MCF 10A (cell line): Measurements from ENCODE around the gene DCDC2B. TPM values are rescaled to one million over a fixed set of nuclear protein-coding genes. Genes with fewer than 3 reads are reported as not detected.
A peak's percentile ranks its signal among the peaks of the same experiment; 100 is the strongest.

Experiments used
- BruUV-seq: library from RNA; stranded (reverse); fragments of 400-500 nt; replicated peaks from 2 replicates; lab custom pipeline; 2021; lab: Mats Ljungman, UMichigan
- CTCF ChIA-PET: fragments of 300-600 bp; sonication (Branson Sonifier 250); formaldehyde crosslinking; extraction: SDS; loops from one replicate; lab custom pipeline; 2021; ENCODE audit warnings: antibody characterized with exemption, inconsistent platforms; lab: Yijun Ruan, JAX
- POLR2A ChIA-PET: fragments of 300-600, 350-650 bp; sonication (Branson Sonifier 250); formaldehyde crosslinking; extraction: SDS; loops from one replicate; lab custom pipeline; 2020; ENCODE audit warnings: antibody characterized with exemption, inconsistent platforms; lab: Yijun Ruan, JAX
- DNase-seq: peaks from one replicate; pipeline ENCODE4 v3.0.0-alpha.2; 2018; ENCODE audit not compliant: unreplicated experiment
- H3K27ac Mint-ChIP-seq: one replicate; pipeline ENCODE4 v1.8.0; 2022; ENCODE audit warnings: mild to moderate bottlenecking, low read depth, mixed read lengths; ENCODE audit not compliant: unreplicated experiment
- H3K27me3 Mint-ChIP-seq: one replicate; pipeline ENCODE4 v1.8.0; 2022; ENCODE audit warnings: mixed read lengths; ENCODE audit not compliant: insufficient read depth, unreplicated experiment
- H3K36me3 Mint-ChIP-seq: one replicate; pipeline ENCODE4 v1.8.0; 2022; ENCODE audit warnings: mild to moderate bottlenecking, moderate library complexity, mixed read lengths; ENCODE audit not compliant: insufficient read depth, unreplicated experiment
- H3K4me1 Mint-ChIP-seq: one replicate; pipeline ENCODE4 v1.8.0; 2022; ENCODE audit warnings: mixed read lengths; ENCODE audit not compliant: insufficient read depth, unreplicated experiment
- H3K4me3 Mint-ChIP-seq: one replicate; pipeline ENCODE4 v1.8.0; 2022; ENCODE audit warnings: mild to moderate bottlenecking, moderate library complexity, mixed read lengths; ENCODE audit not compliant: unreplicated experiment
- H3K9me3 Mint-ChIP-seq: one replicate; pipeline ENCODE4 v1.8.0; 2022; ENCODE audit warnings: mixed read lengths; ENCODE audit not compliant: unreplicated experiment
- intact Hi-C: fragments of 100-400 bp; cut with micrococcal nuclease; formaldehyde crosslinking; loops from 2 replicates; pipeline ENCODE4 v1.14.1; 2022
- total RNA-seq: library from RNA; stranded (reverse); gene quantifications from 2 replicates; pipeline ENCODE4 v1.2.3, GENCODE V29; 2022
- TF ChIP-seq, protein P1 (sequence below): fragments of 200-600 bp; IDR thresholded peaks from one replicate; pipeline ENCODE4 v1.8.0; 2022; ENCODE audit warnings: antibody characterized with exemption, mild to moderate bottlenecking; ENCODE audit not compliant: unreplicated experiment

The DCDC2B gene
- total RNA-seq, 1 experiment from 2014 or later = not detected

- no peaks in the 10 kb centered on the region for H3K27me3 Mint-ChIP-seq
Measured at GRCh38 chr1:32179443-32180185, 29.3 kb upstream of the DCDC2B start, which contains the start of gene TXLNA. TXLNA (plus strand) TSS chr1:32179675; CDS start chr1:32180346, 671 bp downstream.

DNA sequence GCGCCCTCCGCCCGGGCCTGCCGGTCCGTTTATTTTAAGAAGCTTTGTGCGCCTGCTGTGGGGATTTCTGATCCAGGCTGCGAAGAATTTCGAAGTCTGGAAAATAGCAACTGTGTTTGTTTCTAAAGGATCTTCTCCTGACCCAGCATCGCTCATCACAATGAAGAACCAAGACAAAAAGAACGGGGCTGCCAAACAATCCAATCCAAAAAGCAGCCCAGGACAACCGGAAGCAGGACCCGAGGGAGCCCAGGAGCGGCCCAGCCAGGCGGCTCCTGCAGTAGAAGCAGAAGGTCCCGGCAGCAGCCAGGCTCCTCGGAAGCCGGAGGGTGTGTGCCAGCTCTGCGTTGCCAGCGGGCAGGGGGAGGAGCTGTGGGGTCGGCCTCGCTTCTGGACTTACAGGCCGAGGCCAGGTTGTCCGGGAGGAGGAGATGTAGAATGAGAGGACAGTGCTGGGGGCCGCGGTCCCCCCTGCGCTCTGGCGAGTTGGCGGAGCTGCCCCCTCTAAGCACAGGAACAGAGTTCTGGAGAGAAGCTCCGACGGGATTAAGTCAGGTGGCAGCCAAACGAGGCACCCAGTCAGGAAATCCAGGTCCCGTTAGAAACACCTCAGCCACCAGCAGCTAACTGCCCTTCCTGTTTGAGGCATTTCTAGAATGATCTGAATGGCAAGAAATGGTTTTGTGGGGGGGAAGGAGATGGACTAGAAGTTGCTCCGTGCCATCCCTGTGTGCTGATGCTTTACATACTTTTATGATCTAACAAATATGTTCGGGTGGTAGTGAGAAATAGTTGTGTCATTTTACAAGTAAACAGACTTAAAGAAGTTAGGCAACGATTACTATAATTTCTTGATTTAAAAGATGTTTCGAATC lies 28.5 kb upstream of the DCDC2B start:
- POLR2A ChIA-PET = interaction anchor here (0.6 to 3.6 kb wide), 32 partner anchors 9 to 483 kb away, joined by 3 to 44 read pairs (median 4); partner anchors contain the start of genes BSDC1, CCDC28B, HDAC1 and IQCC
- Mint-ChIP-seq H3K4me1 (peaks cover 20% of the 10 kb centered on the region), H3K4me3 (peak overlapping the region; percentile 97), H3K9me3 (no peaks in the 10 kb centered on the region), H3K27me3 (no peaks in the 10 kb centered on the region), H3K27ac (peak overlapping the region; percentile 98), H3K36me3 (peaks cover 65% of the 10 kb centered on the region)
- CTCF ChIA-PET = interaction anchor here (0.6 to 1.1 kb wide), 3 partner anchors 35 to 57 kb away, joined by 3 to 4 read pairs (median 3); no protein-coding TSS in a partner anchor
- DNase-seq = peak; percentile 43
- BruUV-seq = TSS peak; percentile 40
- TF ChIP-seq, protein P1, sequence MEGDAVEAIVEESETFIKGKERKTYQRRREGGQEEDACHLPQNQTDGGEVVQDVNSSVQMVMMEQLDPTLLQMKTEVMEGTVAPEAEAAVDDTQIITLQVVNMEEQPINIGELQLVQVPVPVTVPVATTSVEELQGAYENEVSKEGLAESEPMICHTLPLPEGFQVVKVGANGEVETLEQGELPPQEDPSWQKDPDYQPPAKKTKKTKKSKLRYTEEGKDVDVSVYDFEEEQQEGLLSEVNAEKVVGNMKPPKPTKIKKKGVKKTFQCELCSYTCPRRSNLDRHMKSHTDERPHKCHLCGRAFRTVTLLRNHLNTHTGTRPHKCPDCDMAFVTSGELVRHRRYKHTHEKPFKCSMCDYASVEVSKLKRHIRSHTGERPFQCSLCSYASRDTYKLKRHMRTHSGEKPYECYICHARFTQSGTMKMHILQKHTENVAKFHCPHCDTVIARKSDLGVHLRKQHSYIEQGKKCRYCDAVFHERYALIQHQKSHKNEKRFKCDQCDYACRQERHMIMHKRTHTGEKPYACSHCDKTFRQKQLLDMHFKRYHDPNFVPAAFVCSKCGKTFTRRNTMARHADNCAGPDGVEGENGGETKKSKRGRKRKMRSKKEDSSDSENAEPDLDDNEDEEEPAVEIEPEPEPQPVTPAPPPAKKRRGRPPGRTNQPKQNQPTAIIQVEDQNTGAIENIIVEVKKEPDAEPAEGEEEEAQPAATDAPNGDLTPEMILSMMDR = no peak
- intact Hi-C loops = loop anchor here (2.0 kb wide), 1 partner anchor 48 kb away; no protein-coding TSS in a partner anchor

More at GRCh38 chr1:32179443-32180185, 29.3 kb upstream of the DCDC2B start, which contains the start of gene TXLNA:
- ChIA-PET CTCF (interaction anchor here (0.5 to 1.1 kb wide), 4 partner anchors 10 to 217 kb away, joined by 3 read pairs; no protein-coding TSS in a partner anchor), POLR2A (interaction anchor here (0.5 to 3.6 kb wide), 42 partner anchors 10 to 613 kb away, joined by 3 to 44 read pairs (median 4); partner anchors contain the start of genes IQCC, KHDRBS1, KPNA6 and RBBP4)
- intact Hi-C loops = loop anchor here (2.0 kb wide), 2 partner anchors 47 to 71 kb away; partner anchors contain the start of gene KPNA6
- DNase-seq = peak; percentile 92
- BruUV-seq = no TSS peak
- no peaks in the 10 kb centered on the region for H3K9me3 Mint-ChIP-seq
- H3K4me1 Mint-ChIP-seq = peaks cover 15% of the 10 kb centered on the region
- peak within 1 kb of the TSS; percentile 97 for H3K4me3 Mint-ChIP-seq
- TF ChIP-seq, protein P1 = no peak
- H3K27ac Mint-ChIP-seq = peak within 1 kb of the TSS; percentile 98
- H3K36me3 Mint-ChIP-seq = peaks cover 66% of the 10 kb centered on the region

- CTCF ChIA-PET = interaction anchor here (0.6 to 1.1 kb wide), 4 partner anchors 34 to 69 kb away, joined by 3 to 4 read pairs (median 3); no protein-coding TSS in a partner anchor
- intact Hi-C loops = loop anchor here (2.0 kb wide), 1 partner anchor 48 kb away; no protein-coding TSS in a partner anchor
- no TSS peak for BruUV-seq
- H3K9me3 Mint-ChIP-seq = no peaks in the 10 kb centered on the region
- H3K27me3 Mint-ChIP-seq = no peaks in the 10 kb centered on the region
- no peak for DNase-seq
- TF ChIP-seq, protein P1 = no peak
- peaks cover 24% of the 10 kb centered on the region for H3K4me1 Mint-ChIP-seq
- H3K4me3 Mint-ChIP-seq = peak overlapping the region; percentile 97
- H3K27ac Mint-ChIP-seq = peak overlapping the region; percentile 98
- peaks cover 59% of the 10 kb centered on the region for H3K36me3 Mint-ChIP-seq
- POLR2A ChIA-PET = interaction anchor here (0.6 to 3.6 kb wide), 12 partner anchors 9 to 484 kb away, joined by 3 to 44 read pairs (median 8); partner anchors contain the start of genes BSDC1, CCDC28B, IQCC and KPNA6
Measured at GRCh38 chr1:32181065-32181464, 27.8 kb upstream of the DCDC2B start.
